NCI-H128 (cell line): ENCODE data around the gene TBCK.

Experiments used
- DNase-seq: peaks from one replicate; lab custom pipeline; 2025; ENCODE audit not compliant: unreplicated experiment; lab: John Stamatoyannopoulos, UW

TBCK gene

GRCh38 chr4:105998171-105999063, 317.6 kb downstream of the TBCK start:
- no peak for DNase-seq

GRCh38 chr4:105996845-105997244, 319.2 kb downstream of the TBCK start:
- DNase-seq = no peak

GRCh38 chr4:105994841-105995501, 321.0 kb downstream of the TBCK start:
- DNase-seq = no peak

- DNase-seq = no peak
These were observed 321.9 kb downstream of the TBCK start for GRCh38 chr4:105994061-105994460.

- no peak for DNase-seq
These were observed 323.2 kb downstream of the TBCK start for GRCh38 chr4:105992641-105993305.

- no peak for DNase-seq
These were observed 324.3 kb downstream of the TBCK start for GRCh38 chr4:105991726-105992125.
